Measurements from ENCODE around the gene STOX2.

GRCh38 chr4:183968502-183968901 is 63.4 kb downstream of the STOX2 start:
- TF ChIP-seq CTCF (IDR thresholded peaks at IDR 0.05; ENCODE audit: poor library complexity): no peak
- TF ChIP-seq EZH2 (IDR thresholded peaks at IDR 0.05; ENCODE audit: borderline replicate concordance): no peak
